SU-DHL-6 (cell line): ENCODE results near the gene TMEM242.

Experiments
- H2AFZ ChIP-seq: fragments of 200-600 bp; sonication (generic); 2 replicates; pipeline ENCODE4 v1.6.1; 2014; ENCODE audit warnings: low read depth, mild to moderate bottlenecking, moderate library complexity, mixed read lengths, antibody characterized with exemption, low read length; ENCODE audit not compliant: severe bottlenecking
- H3F3A ChIP-seq: fragments of 200-600 bp; shearing (Covaris generic); 2 replicates; pipeline ENCODE4 v1.6.0; 2016; ENCODE audit warnings: antibody characterized with exemption, mild to moderate bottlenecking; ENCODE audit not compliant: insufficient read depth
- H3K27ac ChIP-seq: fragments of 200-600 bp; sonication (generic); 2 replicates; pipeline ENCODE4 v1.5.1; 2016; ENCODE audit warnings: low read depth, mild to moderate bottlenecking, low read length, moderate library complexity, mixed read lengths
- H3K27me3 ChIP-seq: fragments of 200-600 bp; sonication (generic), shearing (Covaris generic); 2 replicates; pipeline ENCODE4 v1.6.0; 2014; ENCODE audit warnings: mild to moderate bottlenecking, low read length
- H3K36me3 ChIP-seq: fragments of 200-600 bp; sonication (generic); 2 replicates; pipeline ENCODE4 v1.6.1; 2014; ENCODE audit warnings: mild to moderate bottlenecking, low read length, mixed read lengths
- H3K4me2 ChIP-seq: fragments of 300-600, 200-600 bp; shearing (Covaris generic), sonication (generic); 2 replicates; pipeline ENCODE4 v1.6.0; 2014; ENCODE audit warnings: low read length, low read depth, mild to moderate bottlenecking; ENCODE audit not compliant: poor library complexity, severe bottlenecking
- H3K4me3 ChIP-seq: fragments of 200-600 bp; sonication (generic); 2 replicates; pipeline ENCODE4 v1.5.1; 2014; ENCODE audit warnings: antibody characterized with exemption, low read length, mild to moderate bottlenecking, mixed read lengths; ENCODE audit not compliant: insufficient read depth, poor library complexity, severe bottlenecking
- H3K79me2 ChIP-seq: fragments of 200-600 bp; sonication (generic); 2 replicates; pipeline ENCODE4 v1.6.1; 2014; ENCODE audit warnings: mild to moderate bottlenecking, low read length, moderate library complexity; ENCODE audit not compliant: insufficient read depth
- H3K9ac ChIP-seq: fragments of 200-600 bp; sonication (generic); 2 replicates; pipeline ENCODE4 v1.7.0; 2014; ENCODE audit warnings: mild to moderate bottlenecking, low read length
- H3K9me2 ChIP-seq: fragments of 200-600 bp; sonication (generic); replicated peaks from 2 replicates; pipeline ENCODE4 v1.6.1; 2014; ENCODE audit warnings: low read length; ENCODE audit not compliant: insufficient read depth
- H3K9me3 ChIP-seq: fragments of 200-600 bp; sonication (generic); 2 replicates; pipeline ENCODE4 v1.6.1; 2014; ENCODE audit warnings: low read length, mixed read lengths; ENCODE audit not compliant: insufficient read depth
- H4K20me1 ChIP-seq: fragments of 200-600 bp; sonication (generic); 2 replicates; pipeline ENCODE4 v1.6.1; 2014; ENCODE audit warnings: low read depth, mild to moderate bottlenecking, antibody characterized with exemption, low read length, moderate library complexity, mixed read lengths
- CTCF ChIP-seq: fragments of 200-600 bp; sonication (generic); IDR thresholded peaks from one replicate; pipeline ENCODE4 v1.5.1; 2017; ENCODE audit warnings: antibody characterized with exemption, mild to moderate bottlenecking, low read length, moderate library complexity; ENCODE audit not compliant: insufficient read depth, poor library complexity, severe bottlenecking
- EZH2phosphoT487 ChIP-seq: fragments of 200-600 bp; sonication (generic), shearing (Covaris generic); conservative IDR thresholded peaks from 2 replicates; pipeline ENCODE4 v1.6.1; 2018; ENCODE audit warnings: mild to moderate bottlenecking, antibody characterized with exemption, low read length, moderate library complexity, mixed read lengths

Gene TMEM242

GRCh38 chr6:157244780-157245179, 78.5 kb downstream of the TMEM242 start:
- Histone ChIP-seq H3K79me2 (no peaks in the 10 kb centered on the region), H3K27me3 (no peaks in the 10 kb centered on the region), H2AFZ (no peak overlapping the region), H3K4me3 (no peak overlapping the region), H3K4me2 (no peak overlapping the region), H4K20me1 (no peaks in the 10 kb centered on the region), H3F3A (no peaks in the 10 kb centered on the region), H3K9ac (no peak overlapping the region), H3K36me3 (no peaks in the 10 kb centered on the region), H3K27ac (no peak overlapping the region), H3K9me3 (peaks cover 8% of the 10 kb centered on the region; the same call in 1 of the 2 replicates), H3K9me2 (no peaks in the 10 kb centered on the region)
- TF ChIP-seq CTCF (no peak), EZH2phosphoT487 (no peak)

- Histone ChIP-seq H3K27ac (no peak overlapping the region), H3K36me3 (no peaks in the 10 kb centered on the region), H3K4me3 (no peak overlapping the region), H3K9me2 (no peaks in the 10 kb centered on the region), H3K4me2 (no peak overlapping the region), H3K9me3 (peaks cover 8% of the 10 kb centered on the region; the same call in 1 of the 2 replicates), H3K9ac (no peak overlapping the region), H4K20me1 (no peaks in the 10 kb centered on the region), H3K79me2 (no peaks in the 10 kb centered on the region), H3K27me3 (no peaks in the 10 kb centered on the region), H3F3A (no peaks in the 10 kb centered on the region), H2AFZ (no peak overlapping the region)
- TF ChIP-seq CTCF (no peak), EZH2phosphoT487 (no peak)
These were observed 79.1 kb downstream of the TMEM242 start for GRCh38 chr6:157244175-157244574.

GRCh38 chr6:157242791-157243190, 80.5 kb downstream of the TMEM242 start:
- Histone ChIP-seq H4K20me1 (no peaks in the 10 kb centered on the region), H3K9me3 (no peaks in the 10 kb centered on the region), H3F3A (no peaks in the 10 kb centered on the region), H3K79me2 (no peaks in the 10 kb centered on the region), H3K27ac (no peak overlapping the region), H3K9me2 (no peaks in the 10 kb centered on the region), H3K4me2 (no peak overlapping the region), H3K4me3 (no peak overlapping the region), H3K36me3 (no peaks in the 10 kb centered on the region), H3K9ac (no peak overlapping the region), H2AFZ (no peak overlapping the region), H3K27me3 (no peaks in the 10 kb centered on the region)
- no peak for TF ChIP-seq CTCF
- TF ChIP-seq EZH2phosphoT487 = no peak

GRCh38 chr6:157240960-157241311, 82.4 kb downstream of the TMEM242 start:
- Histone ChIP-seq H3K9me2 (no peaks in the 10 kb centered on the region), H3K4me2 (no peak overlapping the region)

More at GRCh38 chr6:157240960-157241311, 82.4 kb downstream of the TMEM242 start:
- TF ChIP-seq EZH2phosphoT487 (no peak), CTCF (no peak)
- Histone ChIP-seq H3K27ac (no peak overlapping the region), H3K79me2 (no peaks in the 10 kb centered on the region), H3K36me3 (no peaks in the 10 kb centered on the region), H3K9ac (no peak overlapping the region), H3K27me3 (no peaks in the 10 kb centered on the region), H3K9me3 (no peaks in the 10 kb centered on the region), H4K20me1 (no peaks in the 10 kb centered on the region), H3K4me3 (no peak overlapping the region), H3F3A (no peaks in the 10 kb centered on the region), H2AFZ (no peak overlapping the region)
